SK-N-SH treated with all-trans-retinoic acid at 6 μM for 48 hours (cell line): ENCODE measurements around the gene TMEM107.

Source experiments
- ATAC-seq: fragments of 200-7000 bp; cut with Tn5 transposase; 3 replicates; pipeline ENCODE4 v1.9.1; 2020; ENCODE audit warnings: mild to moderate bottlenecking, moderate library complexity
- ARNTL ChIP-seq: fragments of 450-650 bp; formaldehyde crosslinking; IDR thresholded peaks from 2 replicates; pipeline ENCODE4 v1.5.0; 2020; ENCODE audit warnings: low read depth, mild to moderate bottlenecking, moderate library complexity, borderline replicate concordance
- CREB5 ChIP-seq: fragments of 250-450 bp; sonication (Bioruptor Pico); IDR thresholded peaks from 2 replicates; pipeline ENCODE4 v1.5.1; 2020; ENCODE audit warnings: low read depth, mild to moderate bottlenecking, moderate library complexity
- CSDC2 ChIP-seq: fragments of 250-450 bp; sonication (Bioruptor Pico); IDR thresholded peaks from 2 replicates; pipeline ENCODE4 v1.5.0; 2020; ENCODE audit warnings: mild to moderate bottlenecking, moderate library complexity
- CSRNP3 ChIP-seq: fragments of 250-450 bp; sonication (Bioruptor Pico); IDR thresholded peaks from 2 replicates; pipeline ENCODE4 v1.5.1; 2021; ENCODE audit warnings: mild to moderate bottlenecking, moderate library complexity
- ISL1 ChIP-seq: fragments of 250-450 bp; sonication (Bioruptor Pico); IDR thresholded peaks from 2 replicates; pipeline ENCODE4 v2.1.2; 2022; ENCODE audit warnings: mild to moderate bottlenecking, moderate library complexity
- OSR1 ChIP-seq: fragments of 250-450 bp; sonication (Bioruptor Pico); IDR thresholded peaks from 2 replicates; pipeline ENCODE4 v1.8.0; 2022; ENCODE audit warnings: moderate library complexity, mild to moderate bottlenecking, inconsistent platforms
- PATZ1 ChIP-seq: fragments of 250-450 bp; sonication (Bioruptor Pico); IDR thresholded peaks from 2 replicates; pipeline ENCODE4 v1.8.0; 2020; ENCODE audit warnings: mild to moderate bottlenecking, moderate library complexity, borderline replicate concordance
- RARB ChIP-seq: fragments of 250-450 bp; sonication (Bioruptor Pico); IDR thresholded peaks from 2 replicates; pipeline ENCODE4 v1.8.0; 2021; ENCODE audit warnings: mild to moderate bottlenecking, moderate library complexity
- SNAI2 ChIP-seq: fragments of 250-450 bp; sonication (Bioruptor Pico); IDR thresholded peaks from 2 replicates; pipeline ENCODE4 v1.5.0; 2020; ENCODE audit warnings: mild to moderate bottlenecking, moderate library complexity
- TCF4 ChIP-seq: fragments of 250-450 bp; sonication (Bioruptor Pico); IDR thresholded peaks from 2 replicates; pipeline ENCODE4 v1.8.0; 2021; ENCODE audit warnings: mild to moderate bottlenecking, moderate library complexity, borderline replicate concordance
- TOX ChIP-seq: fragments of 250-450 bp; sonication (Bioruptor Pico); IDR thresholded peaks from 2 replicates; pipeline ENCODE4 v1.8.0; 2021; ENCODE audit warnings: mild to moderate bottlenecking, moderate library complexity, borderline replicate concordance
- TSHZ2 ChIP-seq: fragments of 250-450 bp; sonication (Bioruptor Pico); IDR thresholded peaks from 2 replicates; pipeline ENCODE4 v1.5.0; 2020; ENCODE audit warnings: mild to moderate bottlenecking, moderate library complexity
- ZC3H10 ChIP-seq: fragments of 250-450 bp; sonication (Bioruptor Pico); IDR thresholded peaks from 2 replicates; pipeline ENCODE4 v1.5.1; 2021; ENCODE audit warnings: mild to moderate bottlenecking, moderate library complexity
- ZFP3 ChIP-seq: fragments of 250-450 bp; sonication (Bioruptor Pico); IDR thresholded peaks from 2 replicates; pipeline ENCODE4 v1.5.0; 2020; ENCODE audit warnings: mild to moderate bottlenecking, moderate library complexity
- ZFP30 ChIP-seq: fragments of 450-650 bp; formaldehyde crosslinking; IDR thresholded peaks from 2 replicates; pipeline ENCODE4 v1.5.0; 2022; ENCODE audit warnings: mild to moderate bottlenecking, moderate library complexity
- ZNF565 ChIP-seq: fragments of 450-650 bp; formaldehyde crosslinking; conservative IDR thresholded peaks from 2 replicates; pipeline ENCODE4 v1.5.0; 2020; ENCODE audit warnings: low read depth, mild to moderate bottlenecking, moderate library complexity
- ZNF70 ChIP-seq: fragments of 450-650 bp; formaldehyde crosslinking; IDR thresholded peaks from 2 replicates; pipeline ENCODE4 v1.5.0; 2020; ENCODE audit warnings: mild to moderate bottlenecking, moderate library complexity
- ZNF8 ChIP-seq: fragments of 450-650 bp; formaldehyde crosslinking; IDR thresholded peaks from 2 replicates; pipeline ENCODE4 v1.5.0; 2020; ENCODE audit warnings: mild to moderate bottlenecking, moderate library complexity

The TMEM107 gene

GRCh38 chr17:8140065-8141029 lies 35.8 kb downstream of the TMEM107 start:
- no peak for ATAC-seq
- no peak for TF ChIP-seq ARNTL (CRISPR knock-in tag)
- no peak for TF ChIP-seq ZC3H10 (CRISPR knock-in tag)

- TF ChIP-seq ZNF70 (CRISPR knock-in tag) = no peak
- TF ChIP-seq TSHZ2 (CRISPR knock-in tag) = 0 out of 2 replicates have a peak, but pooled peaks have one; percentile 58
Measured at GRCh38 chr17:8138672-8139371, 37.4 kb downstream of the TMEM107 start.

GRCh38 chr17:8138374-8138671 lies 37.9 kb downstream of the TMEM107 start:
- TF ChIP-seq ISL1 (CRISPR knock-in tag) (no peak), OSR1 (CRISPR knock-in tag) (no peak)
- TF ChIP-seq, all 23 proteins: peak for 0
- ATAC-seq = no peak

More at GRCh38 chr17:8138672-8139371, 37.4 kb downstream of the TMEM107 start:
- ATAC-seq = peak; percentile 87

GRCh38 chr17:8137645-8138373 lies 38.4 kb downstream of the TMEM107 start:
- no peak for TF ChIP-seq ISL1 (CRISPR knock-in tag)
- TF ChIP-seq, all 23 proteins: peak for 0
- ATAC-seq = no peak

- ATAC-seq = no peak
- TF ChIP-seq PATZ1 (CRISPR knock-in tag) (no peak), ZFP30 (CRISPR knock-in tag) (no peak), ZFP3 (CRISPR knock-in tag) (no peak), TSHZ2 (CRISPR knock-in tag) (no peak), TCF4 (CRISPR knock-in tag) (no peak), CREB5 (CRISPR knock-in tag) (no peak), CSDC2 (CRISPR knock-in tag) (no peak), SNAI2 (CRISPR knock-in tag) (no peak), TOX (no peak), RARB (CRISPR knock-in tag) (no peak), OSR1 (CRISPR knock-in tag) (no peak), ZC3H10 (CRISPR knock-in tag) (no peak), ZNF70 (CRISPR knock-in tag) (no peak), CSRNP3 (CRISPR knock-in tag) (no peak), ZNF565 (no peak), ZNF8 (CRISPR knock-in tag) (no peak)
Measured at GRCh38 chr17:8133941-8134340, 42.2 kb downstream of the TMEM107 start.
